Measurements from ENCODE around the gene AHNAK.

The AHNAK gene

GRCh38 chr11:62575837-62576236 lies 29.2 kb upstream of the AHNAK start:
- Histone ChIP-seq H3K9me3 (ENCODE audit: control insufficient read depth, insufficient read depth, low read depth, low read length) (no peaks in the 10 kb centered on the region), H3K4me3 (ENCODE audit: low read depth, low read length) (no peak overlapping the region), H3K4me1 (ENCODE audit: control insufficient read depth, insufficient read depth, low read length) (no peaks in the 10 kb centered on the region), H3K36me3 (ENCODE audit: control insufficient read depth in 2 of 2, insufficient read depth in 1 of 2, low read length in 2 of 2) (peaks cover 5 to 85% of the 10 kb centered on the region in 2 experiments; a peak in 2 of 3 replicates), H3K27ac (ENCODE audit: extremely low read depth, low read depth, low read length) (no peak overlapping the region)
- CTCF ChIA-PET: interaction anchor here (1.5 kb wide), 1 partner anchor 151 kb away, joined by 4 read pairs; no protein-coding TSS in a partner anchor
- TF ChIP-seq ZNF76 (tag by site-specific recombination; IDR thresholded peaks at IDR 0.05; ENCODE audit: borderline replicate concordance, low read depth) (no peak), SETDB1 (IDR thresholded peaks at IDR 0.05; ENCODE audit: insufficient read length, low read length) (no peak), GLI2 (tag by site-specific recombination; IDR thresholded peaks at IDR 0.05; ENCODE audit: borderline replicate concordance, low read depth) (no peak), IKZF3 (tag by site-specific recombination; IDR thresholded peaks at IDR 0.05) (no peak)
- POLR2A ChIA-PET: interaction anchor here (0.5 kb wide), 1 partner anchor 178 kb away, joined by 4 read pairs; the partner anchor contains the start of gene ZBTB3

- Histone ChIP-seq H3K27ac (ENCODE audit: extremely low read depth, low read depth, low read length) (no peak overlapping the region), H3K4me3 (ENCODE audit: low read depth, low read length) (peak overlapping the region; percentile 59), H3K4me1 (ENCODE audit: control insufficient read depth, insufficient read depth, low read length) (no peaks in the 10 kb centered on the region), H3K9me3 (ENCODE audit: control insufficient read depth, insufficient read depth, low read depth, low read length) (no peaks in the 10 kb centered on the region), H3K36me3 (ENCODE audit: control insufficient read depth in 2 of 2, insufficient read depth in 1 of 2, low read length in 2 of 2) (peaks cover 12 to 88% of the 10 kb centered on the region in 2 experiments; a peak in 2 of 3 replicates)
- no peak for TF ChIP-seq GLIS1 (tag by site-specific recombination; IDR thresholded peaks at IDR 0.05)
- TF ChIP-seq, protein P1, sequence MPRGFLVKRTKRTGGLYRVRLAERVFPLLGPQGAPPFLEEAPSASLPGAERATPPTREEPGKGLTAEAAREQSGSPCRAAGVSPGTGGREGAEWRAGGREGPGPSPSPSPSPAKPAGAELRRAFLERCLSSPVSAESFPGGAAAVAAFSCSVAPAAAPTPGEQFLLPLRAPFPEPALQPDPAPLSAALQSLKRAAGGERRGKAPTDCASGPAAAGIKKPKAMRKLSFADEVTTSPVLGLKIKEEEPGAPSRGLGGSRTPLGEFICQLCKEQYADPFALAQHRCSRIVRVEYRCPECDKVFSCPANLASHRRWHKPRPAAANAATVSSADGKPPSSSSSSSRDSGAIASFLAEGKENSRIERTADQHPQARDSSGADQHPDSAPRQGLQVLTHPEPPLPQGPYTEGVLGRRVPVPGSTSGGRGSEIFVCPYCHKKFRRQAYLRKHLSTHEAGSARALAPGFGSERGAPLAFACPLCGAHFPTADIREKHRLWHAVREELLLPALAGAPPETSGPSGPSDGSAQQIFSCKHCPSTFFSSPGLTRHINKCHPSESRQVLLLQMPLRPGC (tag by site-specific recombination; IDR thresholded peaks at IDR 0.05): no peak
- TF ChIP-seq ZSCAN30 (tag by site-specific recombination; IDR thresholded peaks at IDR 0.05): no peak
- no peak for TF ChIP-seq ZNF148 (tag by site-specific recombination; IDR thresholded peaks at IDR 0.05; ENCODE audit: borderline replicate concordance)
- no peak for TF ChIP-seq ZFHX2 (tag by site-specific recombination; conservative IDR thresholded peaks at IDR 0.05)
- TF ChIP-seq, protein P2, sequence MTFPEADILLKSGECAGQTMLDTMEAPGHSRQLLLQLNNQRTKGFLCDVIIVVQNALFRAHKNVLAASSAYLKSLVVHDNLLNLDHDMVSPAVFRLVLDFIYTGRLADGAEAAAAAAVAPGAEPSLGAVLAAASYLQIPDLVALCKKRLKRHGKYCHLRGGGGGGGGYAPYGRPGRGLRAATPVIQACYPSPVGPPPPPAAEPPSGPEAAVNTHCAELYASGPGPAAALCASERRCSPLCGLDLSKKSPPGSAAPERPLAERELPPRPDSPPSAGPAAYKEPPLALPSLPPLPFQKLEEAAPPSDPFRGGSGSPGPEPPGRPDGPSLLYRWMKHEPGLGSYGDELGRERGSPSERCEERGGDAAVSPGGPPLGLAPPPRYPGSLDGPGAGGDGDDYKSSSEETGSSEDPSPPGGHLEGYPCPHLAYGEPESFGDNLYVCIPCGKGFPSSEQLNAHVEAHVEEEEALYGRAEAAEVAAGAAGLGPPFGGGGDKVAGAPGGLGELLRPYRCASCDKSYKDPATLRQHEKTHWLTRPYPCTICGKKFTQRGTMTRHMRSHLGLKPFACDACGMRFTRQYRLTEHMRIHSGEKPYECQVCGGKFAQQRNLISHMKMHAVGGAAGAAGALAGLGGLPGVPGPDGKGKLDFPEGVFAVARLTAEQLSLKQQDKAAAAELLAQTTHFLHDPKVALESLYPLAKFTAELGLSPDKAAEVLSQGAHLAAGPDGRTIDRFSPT (tag by site-specific recombination; IDR thresholded peaks at IDR 0.05): peak; percentile 66
- TF ChIP-seq SETDB1 (IDR thresholded peaks at IDR 0.05; ENCODE audit: insufficient read length, low read length): no peak
- TF ChIP-seq OVOL3 (tag by site-specific recombination; IDR thresholded peaks at IDR 0.05): no peak
- no peak for TF ChIP-seq ZNF24 (tag by site-specific recombination; IDR thresholded peaks at IDR 0.05)
- ChIA-PET CTCF (interaction anchor here (0.6 to 1.5 kb wide), 3 partner anchors 18 to 150 kb away, joined by 3 to 4 read pairs (median 4); no protein-coding TSS in a partner anchor), POLR2A (interaction anchor here (0.7 to 2.2 kb wide), 6 partner anchors 9 to 90 kb away, joined by 4 to 113 read pairs (median 10); partner anchors contain the start of genes C11orf98, CSKMT and TUT1)
Observed at GRCh38 chr11:62575156-62575555, 28.6 kb upstream of the AHNAK start.

- H3K4me3 ChIP-seq (ENCODE audit: low read depth, low read length): peak overlapping the region; percentile 59
- H3K9me3 ChIP-seq (ENCODE audit: control insufficient read depth, insufficient read depth, low read depth, low read length): no peaks in the 10 kb centered on the region
- ChIA-PET CTCF (interaction anchor here (0.6 to 1.5 kb wide), 9 partner anchors 13 to 156 kb away, joined by 3 to 13 read pairs (median 4); no protein-coding TSS in a partner anchor), POLR2A (interaction anchor here (0.5 to 2.2 kb wide), 63 partner anchors 8 to 1611 kb away, joined by 3 to 113 read pairs (median 5); partner anchors contain the start of genes AHNAK, B3GAT3, C11orf98 and CSKMT)
- peaks cover 14 to 89% of the 10 kb centered on the region in 2 experiments; a peak in 2 of 3 replicates for H3K36me3 ChIP-seq (ENCODE audit: control insufficient read depth in 2 of 2, insufficient read depth in 1 of 2, low read length in 2 of 2)
- H3K4me1 ChIP-seq (ENCODE audit: control insufficient read depth, insufficient read depth, low read length): no peaks in the 10 kb centered on the region
- peak overlapping the region; percentile 59; the same call in 1 of the 2 replicates for H3K27ac ChIP-seq (ENCODE audit: extremely low read depth, low read depth, low read length)
- peak; percentile 39; the same call in 1 of the 2 replicates for TF ChIP-seq ZNF600 (tag by site-specific recombination; IDR thresholded peaks at IDR 0.05)
- peak; percentile 24; the same call in 1 of the 2 replicates for TF ChIP-seq ZNF335 (tag by site-specific recombination; conservative IDR thresholded peaks at IDR 0.05)
- TF ChIP-seq, protein P2 (tag by site-specific recombination; IDR thresholded peaks at IDR 0.05): peak; percentile 23; the same call in 1 of the 2 replicates
- TF ChIP-seq ZNF560 (tag by site-specific recombination; IDR thresholded peaks at IDR 0.05; ENCODE audit: borderline replicate concordance): no peak
- 0 out of 2 replicates have a peak, but pooled peaks have one; percentile 23 for TF ChIP-seq ZNF501 (tag by site-specific recombination; IDR thresholded peaks at IDR 0.05)
- TF ChIP-seq ZNF610 (tag by site-specific recombination; IDR thresholded peaks at IDR 0.05; ENCODE audit: borderline replicate concordance): no peak
Observed at GRCh38 chr11:62574363-62575071, 27.9 kb upstream of the AHNAK start.

Measured in HEK293 (cell line).